Subcutaneous abdominal adipose tissue (tissue), 5 donors: ENCODE measurements around the gene QRICH2.

ENCODE experiments used
- H3K27ac ChIP-seq: one replicate; pipeline ENCODE4 v1.7.0; 2013; ENCODE audit warnings: low read depth, mild to moderate bottlenecking, inconsistent platforms, low read length, moderate library complexity
- H3K27me3 ChIP-seq, 5 donors: one replicate each; pipeline ENCODE4 v1.7.0; 2013; ENCODE audit warnings: low read length in 5 of 5, inconsistent platforms in 1 of 5; ENCODE audit not compliant: control insufficient read depth in 5 of 5, insufficient read depth in 4 of 5
- H3K36me3 ChIP-seq, 5 donors: one replicate each; pipeline ENCODE4 v1.7.0; 2013; ENCODE audit warnings: low read length in 5 of 5; ENCODE audit not compliant: control insufficient read depth in 5 of 5, insufficient read depth in 5 of 5
- H3K4me1 ChIP-seq, 5 donors: one replicate each; pipeline ENCODE4 v1.7.0; 2013; ENCODE audit warnings: low read length in 5 of 5, mild to moderate bottlenecking in 3 of 5, moderate library complexity in 1 of 5; ENCODE audit not compliant: control insufficient read depth in 5 of 5, insufficient read depth in 5 of 5
- H3K4me3 ChIP-seq, 5 donors: one replicate each; pipeline ENCODE4 v1.7.0; 2013; ENCODE audit warnings: low read length in 5 of 5, low read depth in 1 of 5
- H3K9ac ChIP-seq, 5 donors: one replicate each; pipeline ENCODE4 v1.7.0; 2013; ENCODE audit warnings: low read length in 5 of 5, mild to moderate bottlenecking in 4 of 5, moderate library complexity in 3 of 5
- H3K9me3 ChIP-seq, 5 donors: one replicate each; pipeline ENCODE4 v1.7.0; 2013; ENCODE audit warnings: low read length in 5 of 5; ENCODE audit not compliant: control insufficient read depth in 5 of 5
- donor health status: healthy.
- donor health status: healthy.
- donor health status: healthy.
- donor health status: healthy.
- donor health status: healthy.

The QRICH2 gene

DNA sequence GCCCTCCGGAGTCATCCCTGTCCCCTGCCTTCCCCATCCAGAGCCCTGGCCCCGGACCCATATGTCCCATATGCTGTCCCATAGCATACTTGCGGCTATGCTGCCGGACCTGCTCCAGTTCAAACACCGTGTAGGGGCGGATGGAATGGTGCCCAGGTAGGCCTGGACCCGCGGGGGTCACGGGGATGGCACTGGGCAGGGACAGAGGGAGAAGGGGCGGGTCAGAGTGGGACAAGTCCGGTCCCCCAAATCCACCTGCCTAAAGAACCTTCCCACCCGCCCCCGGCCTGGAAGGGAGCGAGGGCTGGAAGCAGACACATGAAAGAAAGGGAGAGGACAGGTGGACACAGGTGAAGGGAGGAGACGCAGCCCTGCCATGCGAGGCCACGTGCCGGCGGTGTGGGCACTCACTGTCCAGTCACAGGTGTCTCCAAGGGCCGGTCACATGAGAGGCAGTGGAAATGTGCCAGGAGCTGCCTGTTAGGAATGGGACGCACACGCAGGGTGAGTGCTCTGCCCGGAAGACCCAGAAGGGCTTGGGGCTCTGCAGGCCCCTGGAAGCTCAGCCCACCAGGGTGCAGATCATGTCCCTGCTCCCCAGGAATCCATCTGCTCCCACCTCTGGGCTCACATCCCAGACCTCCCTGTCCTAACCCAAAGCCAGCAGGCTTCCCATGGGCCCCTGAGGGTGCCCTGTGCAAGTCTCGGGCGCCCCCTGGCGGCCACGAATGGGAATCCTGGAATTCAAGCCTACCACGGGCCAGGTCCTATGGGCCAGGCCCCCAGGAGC lies 28.9 kb downstream of the QRICH2 start:
- Histone ChIP-seq H3K27ac (no peak overlapping the region), H3K4me3 (no peak overlapping the region), H3K36me3 (no peaks in the 10 kb centered on the region), H3K9ac (peak overlapping the region in 1 of 5 donors; percentile 26), H3K27me3 (no peaks in the 10 kb centered on the region), H3K4me1 (peaks cover 3 to 37% (median 28%) of the 10 kb centered on the region in 5 donors), H3K9me3 (no peaks in the 10 kb centered on the region)

- no peaks in the 10 kb centered on the region for H3K36me3 ChIP-seq
Observed at GRCh38 chr17:76278268-76278908, 29.7 kb downstream of the QRICH2 start.

DNA sequence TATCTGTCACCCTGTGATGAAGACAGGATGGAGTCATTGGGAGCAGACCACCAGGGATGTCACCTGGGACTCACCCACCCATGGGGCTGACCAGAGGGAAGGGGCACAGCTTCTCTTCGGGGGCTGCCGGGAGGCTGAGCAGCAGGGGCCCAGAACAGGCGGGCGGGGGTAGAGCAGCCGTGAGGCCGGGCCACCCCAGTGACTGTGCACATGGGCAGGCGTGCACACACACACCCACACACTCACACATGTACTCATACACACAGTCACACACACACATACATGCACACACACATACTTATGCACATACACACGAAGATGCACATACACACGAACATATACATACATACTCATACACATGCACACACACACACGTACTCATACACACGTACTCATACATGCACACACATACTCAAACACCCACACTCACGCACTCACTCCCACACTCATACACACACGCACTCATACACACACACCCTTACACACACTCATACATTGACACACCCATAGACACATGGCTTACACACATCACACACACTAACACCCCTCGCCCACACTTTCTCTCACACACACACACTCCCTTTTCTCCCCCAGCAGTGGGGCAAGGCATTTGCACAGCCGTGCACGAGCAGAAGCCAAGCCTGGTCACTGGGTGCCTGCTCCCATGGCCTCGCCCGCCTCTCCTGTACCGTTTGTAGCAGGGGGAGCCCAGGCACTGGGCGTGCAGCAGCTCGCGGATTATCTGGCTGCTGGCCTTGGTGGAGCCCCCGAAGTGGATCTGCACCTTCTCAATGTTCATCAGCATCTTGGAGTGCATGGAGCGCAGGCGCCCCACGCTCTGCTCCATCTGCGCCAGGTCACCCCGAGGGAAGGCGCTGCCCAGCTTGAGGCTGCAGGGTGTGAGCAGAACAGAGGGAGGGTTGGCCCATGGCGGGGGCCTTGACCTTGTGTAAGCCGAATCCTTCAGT lies 30.5 kb downstream of the QRICH2 start:
- H3K36me3 ChIP-seq: no peaks in the 10 kb centered on the region
- H3K9me3 ChIP-seq: no peaks in the 10 kb centered on the region
- no peaks in the 10 kb centered on the region for H3K27me3 ChIP-seq
- no peak overlapping the region for H3K9ac ChIP-seq
- no peak overlapping the region for H3K4me3 ChIP-seq
- H3K4me1 ChIP-seq: peaks cover 3 to 53% (median 38%) of the 10 kb centered on the region in 5 donors
- H3K27ac ChIP-seq: no peak overlapping the region

More at GRCh38 chr17:76278268-76278908, 29.7 kb downstream of the QRICH2 start:
- Histone ChIP-seq H3K9me3 (no peaks in the 10 kb centered on the region), H3K9ac (no peak overlapping the region), H3K27me3 (no peaks in the 10 kb centered on the region), H3K4me3 (no peak overlapping the region), H3K27ac (no peak overlapping the region), H3K4me1 (peaks cover 3 to 45% (median 33%) of the 10 kb centered on the region in 5 donors)

DNA sequence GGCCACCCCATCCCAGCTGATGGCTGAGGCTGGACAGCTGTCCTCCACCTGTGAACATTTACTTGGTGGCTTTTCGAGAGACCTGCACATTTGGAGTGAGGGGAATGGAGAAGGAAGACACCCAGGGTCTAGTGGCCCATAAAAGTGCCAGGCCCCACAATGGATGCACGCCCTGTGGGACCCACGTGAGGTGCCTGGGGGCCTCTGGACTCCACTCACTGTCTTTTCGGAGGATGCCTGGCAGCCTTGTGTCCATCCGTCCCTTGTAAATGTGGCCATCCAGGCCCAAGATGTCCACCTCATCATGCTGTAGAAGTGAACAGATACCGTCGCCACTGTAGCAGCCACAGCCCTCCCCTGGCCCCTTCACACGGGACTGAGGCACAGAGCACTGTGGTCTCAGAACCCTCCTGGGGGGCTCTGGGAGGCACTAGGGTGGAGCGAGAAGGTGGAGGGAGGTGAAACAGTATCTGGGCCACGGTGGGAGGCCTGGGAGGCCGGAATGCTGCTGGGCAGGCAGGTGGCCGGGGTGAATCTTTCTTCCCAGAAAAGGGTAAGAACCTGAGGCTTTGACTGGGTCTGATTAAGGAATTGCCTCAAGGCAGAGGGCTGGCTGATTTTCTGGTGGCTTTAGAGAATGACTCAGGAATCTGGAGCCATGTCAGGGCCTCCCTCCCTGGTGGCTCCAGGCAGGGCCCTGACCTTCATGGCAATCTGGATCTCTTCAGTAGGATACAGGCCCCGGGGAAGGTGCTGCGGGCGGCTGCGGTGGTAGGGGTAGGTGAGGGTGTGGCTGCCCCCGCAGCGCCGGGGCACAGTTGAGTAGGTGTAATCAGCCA lies 31.4 kb downstream of the QRICH2 start:
- Histone ChIP-seq H3K9me3 (no peaks in the 10 kb centered on the region), H3K4me3 (no peak overlapping the region), H3K27me3 (no peaks in the 10 kb centered on the region), H3K27ac (no peak overlapping the region), H3K9ac (no peak overlapping the region), H3K4me1 (peaks cover 3 to 57% (median 42%) of the 10 kb centered on the region in 5 donors), H3K36me3 (no peaks in the 10 kb centered on the region)

DNA sequence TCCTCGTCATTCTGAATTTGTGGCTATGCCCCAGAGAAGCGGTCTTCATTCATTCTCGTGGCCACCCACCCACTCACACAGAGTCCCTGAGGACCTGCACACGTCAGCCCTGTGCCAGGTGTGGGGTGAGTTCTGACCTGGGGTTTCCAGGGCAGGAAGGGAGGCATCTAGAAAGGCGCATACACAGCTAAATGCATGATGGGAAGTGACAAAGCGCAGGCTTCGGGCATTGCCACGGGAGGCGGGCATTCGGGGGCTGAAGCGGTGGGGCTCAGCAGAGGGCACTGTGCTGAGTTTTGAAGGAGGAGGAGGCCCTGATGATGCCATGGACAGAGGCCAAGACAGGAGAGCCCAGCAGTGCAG lies 32.0 kb downstream of the QRICH2 start:
- Histone ChIP-seq H3K9ac (no peak overlapping the region), H3K4me3 (no peak overlapping the region), H3K27ac (no peak overlapping the region), H3K36me3 (no peaks in the 10 kb centered on the region), H3K9me3 (no peaks in the 10 kb centered on the region), H3K4me1 (peaks cover 3 to 64% (median 47%) of the 10 kb centered on the region in 5 donors), H3K27me3 (no peaks in the 10 kb centered on the region)

DNA sequence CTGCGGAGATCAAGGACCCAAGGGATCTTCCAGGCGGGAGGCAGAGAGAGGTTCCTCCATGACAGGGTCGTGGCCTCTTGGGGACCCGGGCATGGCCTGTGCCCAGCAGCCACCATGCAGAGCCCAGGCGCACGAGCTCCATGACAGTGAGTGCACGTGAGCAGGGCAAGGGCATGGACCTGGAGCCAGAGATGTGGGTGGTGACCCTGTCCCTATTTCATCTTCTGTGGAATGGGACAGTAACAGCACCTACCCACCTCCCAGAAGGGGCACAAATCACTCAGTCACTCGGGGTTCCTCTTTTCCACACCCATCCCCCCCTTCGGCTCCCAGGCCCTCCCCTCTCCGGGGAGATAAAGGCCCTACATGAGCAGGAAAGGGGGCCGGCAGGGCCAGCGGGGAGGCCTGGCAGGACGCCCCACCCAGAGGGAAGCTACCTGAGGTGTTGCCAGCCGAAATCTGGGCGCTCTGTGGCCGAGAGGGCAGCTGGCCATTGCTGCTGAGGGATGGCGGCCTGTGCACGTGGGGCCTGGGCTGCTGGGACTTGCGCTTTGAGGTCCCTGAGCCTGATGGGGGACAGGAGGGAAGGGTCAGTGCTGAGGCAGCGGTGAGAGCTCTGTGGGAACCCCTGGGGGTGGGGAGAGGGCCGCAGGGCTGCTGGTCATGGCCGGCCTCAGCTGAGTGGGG lies 32.6 kb downstream of the QRICH2 start:
- Histone ChIP-seq H3K4me3 (no peak overlapping the region), H3K27me3 (no peaks in the 10 kb centered on the region), H3K36me3 (peaks cover 0 to 5% (median 3%) of the 10 kb centered on the region in 5 donors), H3K9me3 (no peaks in the 10 kb centered on the region), H3K9ac (no peak overlapping the region), H3K27ac (no peak overlapping the region), H3K4me1 (peaks cover 3 to 69% (median 52%) of the 10 kb centered on the region in 5 donors)

DNA sequence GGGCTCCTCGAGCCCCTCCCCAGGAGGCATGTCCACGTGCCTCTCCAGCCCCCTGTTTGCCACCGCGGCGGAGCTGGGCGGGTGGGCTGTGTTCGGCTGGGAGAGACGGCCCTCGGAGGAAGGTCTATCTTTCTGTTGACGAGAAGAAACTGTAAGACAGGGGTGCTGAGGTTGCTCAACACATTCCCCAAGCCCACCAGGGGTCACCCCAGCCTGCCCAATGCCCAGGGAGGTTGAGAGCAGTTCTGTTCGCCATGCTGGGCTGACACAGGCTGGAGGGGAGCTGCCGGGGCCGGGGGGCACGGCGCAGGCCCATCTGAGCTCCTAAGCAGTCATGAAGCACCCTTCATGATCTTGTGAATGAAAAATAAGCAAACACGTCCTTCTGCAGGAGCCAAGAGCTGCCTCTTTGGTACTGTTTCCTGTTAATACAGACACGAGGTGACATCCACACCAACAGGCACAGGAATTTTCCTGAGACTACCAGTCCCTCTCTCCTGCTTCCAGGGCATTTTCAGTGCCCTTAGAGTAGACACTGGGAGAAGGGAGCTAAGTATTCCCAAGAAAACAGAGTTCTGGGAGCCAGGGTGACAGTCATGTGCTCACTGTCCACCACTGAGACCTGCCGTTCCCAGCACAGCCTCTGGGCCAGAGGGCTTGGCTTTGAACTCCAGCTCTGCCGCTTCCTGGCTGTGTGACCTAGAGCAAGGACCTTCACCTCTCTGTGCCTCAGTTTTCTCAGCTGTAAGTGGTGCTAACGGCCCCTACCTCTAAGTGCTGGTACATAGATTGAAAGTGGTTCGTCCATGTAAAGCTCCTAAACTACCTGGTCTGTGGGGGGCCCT lies 33.7 kb downstream of the QRICH2 start:
- H3K27ac ChIP-seq: peak overlapping the region; percentile 46

GRCh38 chr17:76273445-76274111 lies 34.5 kb downstream of the QRICH2 start:
- H3K4me3 ChIP-seq: no peak overlapping the region
- peaks cover 3 to 75% (median 63%) of the 10 kb centered on the region in 5 donors for H3K4me1 ChIP-seq
- no peak overlapping the region for H3K9ac ChIP-seq
- no peaks in the 10 kb centered on the region for H3K9me3 ChIP-seq
- H3K36me3 ChIP-seq: peaks cover 0 to 18% (median 13%) of the 10 kb centered on the region in 5 donors
- no peaks in the 10 kb centered on the region for H3K27me3 ChIP-seq
- peak overlapping the region; percentile 46 for H3K27ac ChIP-seq

More for the DNA sequence above, 33.7 kb downstream of the QRICH2 start:
- no peaks in the 10 kb centered on the region for H3K9me3 ChIP-seq
- peaks cover 0 to 13% (median 10%) of the 10 kb centered on the region in 5 donors for H3K36me3 ChIP-seq
- H3K4me3 ChIP-seq: no peak overlapping the region
- H3K27me3 ChIP-seq: no peaks in the 10 kb centered on the region
- peaks cover 3 to 70% (median 58%) of the 10 kb centered on the region in 5 donors for H3K4me1 ChIP-seq
- peak overlapping the region in 4 of 5 donors; percentile 37 to 56 (median 40) for H3K9ac ChIP-seq
